Coronary artery (tissue), 2 donors: Measurements from ENCODE around the gene ZNF267.
A peak's percentile ranks its signal among the peaks of the same experiment; 100 is the strongest.
"Not testable (repeated sequence)": the region's sequence is repeated elsewhere in the genome, so short reads cannot be mapped to it uniquely, and the experiment has no call there.

ENCODE experiments used
- DNase-seq: peaks from one replicate; pipeline ENCODE4 v3.0.0-alpha.2; 2017; ENCODE audit warnings: low spot score
- H3K27ac ChIP-seq, 2 donors: fragments of 200-600 bp; sonication (generic); one replicate each; pipeline ENCODE4 v1.5.1; 2016 to 2019
- H3K4me3 ChIP-seq: fragments of 200-600 bp; sonication (generic); 2 replicates; pipeline ENCODE4 v1.5.1; 2016; ENCODE audit warnings: mild to moderate bottlenecking, moderate library complexity
- CTCF ChIP-seq: fragments of 200-600 bp; sonication (generic); IDR thresholded peaks from one replicate; pipeline ENCODE4 v1.5.1; 2019; ENCODE audit warnings: antibody characterized with exemption

ZNF267 gene

GRCh38 chr16:31873556-31874365 lies at the start of gene ZNF267:
TSS of gene ZNF267 (plus strand) at chr16:31873807. CDS start at chr16:31873967, 160 bp downstream.
- Histone ChIP-seq H3K4me3 (peak within 1 kb of the TSS; percentile 100), H3K27ac (peak within 1 kb of the TSS; percentile 92 to 98)
- TF ChIP-seq CTCF: no peak
- peak; percentile 94 for DNase-seq

DNA sequence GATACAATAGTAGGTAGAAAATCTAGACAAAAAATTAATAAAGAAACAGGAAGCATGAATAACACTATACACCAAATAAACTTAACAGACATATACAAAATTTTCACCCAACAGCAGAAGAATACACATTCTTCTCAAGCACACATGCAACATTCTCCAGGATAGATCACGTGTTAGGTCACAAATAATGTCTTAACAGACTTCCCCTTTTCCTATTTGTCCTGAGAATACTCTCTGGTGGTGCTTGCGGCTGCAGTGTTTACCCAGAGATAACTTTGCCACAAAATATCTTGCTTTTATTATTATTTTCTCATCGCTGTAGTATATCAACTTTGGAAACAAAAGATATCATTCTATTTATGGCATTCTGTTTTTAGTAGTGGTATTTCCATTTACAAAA lies 40.6 kb upstream of the ZNF267 start:
- no peak for DNase-seq
- Histone ChIP-seq H3K27ac (no peak overlapping the region), H3K4me3 (no peak overlapping the region)
- no peak for TF ChIP-seq CTCF

GRCh38 chr16:31836396-31836795 lies 37.2 kb upstream of the ZNF267 start:
- not testable (repeated sequence) for DNase-seq, H3K4me3 ChIP-seq, H3K27ac ChIP-seq

DNA sequence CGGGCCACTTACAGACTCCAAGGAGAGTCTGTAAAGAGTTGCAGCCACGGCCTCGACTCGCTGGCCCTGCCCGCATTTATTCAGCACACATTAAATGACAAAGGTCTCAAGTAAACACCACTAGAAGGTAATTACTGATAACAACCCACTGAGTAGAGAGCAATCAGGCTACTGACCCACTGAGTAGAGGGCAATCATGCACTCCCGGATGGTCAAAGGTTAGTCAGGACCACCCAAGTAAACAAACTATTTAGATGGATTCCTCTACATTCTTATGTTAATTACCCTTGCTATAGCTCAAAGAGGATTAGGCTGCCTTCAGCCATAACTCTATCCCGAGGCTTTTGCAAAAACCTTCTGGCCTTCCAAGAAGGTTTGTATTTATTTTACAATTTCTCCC lies 30.7 kb upstream of the ZNF267 start:
- H3K4me3 ChIP-seq: no peak overlapping the region
- DNase-seq: no peak
- no peak for TF ChIP-seq CTCF
- no peak overlapping the region for H3K27ac ChIP-seq

GRCh38 chr16:31848572-31848971 lies 25.0 kb upstream of the ZNF267 start:
- H3K27ac ChIP-seq, H3K4me3 ChIP-seq, DNase-seq: not testable (repeated sequence)

DNA sequence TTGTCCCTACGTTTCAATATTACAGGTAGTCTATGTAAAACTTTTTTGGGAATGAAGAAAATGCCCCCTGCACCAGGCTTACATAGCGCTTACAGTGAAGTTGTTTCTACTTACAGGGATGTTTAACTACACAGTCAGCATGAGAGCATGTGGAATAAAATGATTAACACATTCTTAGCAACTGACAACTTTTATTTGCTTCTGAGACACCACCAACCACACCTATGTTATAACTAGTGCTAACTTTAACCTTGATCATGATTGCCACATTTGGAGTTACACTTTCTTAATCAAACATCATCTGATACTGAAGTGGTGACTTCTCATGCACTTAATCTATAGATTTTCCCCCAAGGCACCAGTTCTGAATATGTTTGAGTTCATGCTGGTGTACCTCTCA lies 20.3 kb upstream of the ZNF267 start:
- Histone ChIP-seq H3K4me3 (no peak overlapping the region), H3K27ac (no peak overlapping the region)
- TF ChIP-seq CTCF: no peak
- no peak for DNase-seq

DNA sequence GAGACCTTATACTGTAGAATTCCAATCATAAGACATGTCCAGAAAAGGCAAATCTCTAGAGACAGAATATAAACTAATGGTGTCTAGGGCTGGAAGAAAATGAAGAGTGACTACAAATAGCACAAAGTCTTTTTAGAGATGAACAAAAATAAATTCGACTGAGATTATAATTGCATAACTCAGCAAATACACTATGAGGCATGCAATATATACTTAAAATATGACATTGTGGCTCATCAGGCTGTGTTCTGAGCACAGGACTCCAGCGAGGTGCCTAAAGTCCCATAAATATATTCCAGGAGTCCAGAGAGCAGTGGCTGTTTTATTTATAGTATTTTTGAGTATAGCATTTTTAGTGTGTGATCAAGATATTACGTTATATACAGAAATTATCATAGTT lies 13.1 kb upstream of the ZNF267 start:
- no peak for DNase-seq

More for the DNA sequence above, 13.1 kb upstream of the ZNF267 start:
- Histone ChIP-seq H3K27ac (no peak overlapping the region), H3K4me3 (no peak overlapping the region)
- no peak for TF ChIP-seq CTCF
